HepG2 (cell line): ENCODE results near the gene HMGCS2. TPM values are rescaled to one million over a fixed set of nuclear protein-coding genes. Genes with fewer than 3 reads are reported as not detected.

Experiments
- ETS1 ChIP-seq: sonication (generic); formaldehyde crosslinking; IDR thresholded peaks from 2 replicates; pipeline ENCODE4 v1.4.0; 2020; ENCODE audit warnings: missing genetic modification reagents
- JUNB ChIP-seq: sonication (generic); formaldehyde crosslinking; IDR thresholded peaks from 2 replicates; pipeline ENCODE4 v1.8.0; 2022; ENCODE audit warnings: missing genetic modification reagents, mild to moderate bottlenecking, borderline replicate concordance
- KIAA2018 ChIP-seq: sonication (generic); formaldehyde crosslinking; IDR thresholded peaks from 2 replicates; pipeline ENCODE4 v1.5.0; 2020; ENCODE audit warnings: mild to moderate bottlenecking, missing genetic modification reagents, borderline replicate concordance
- LCORL ChIP-seq, 2 experiments: fragments of 450-650 bp in 1 of 2; sonication (generic) in 1 of 2; formaldehyde crosslinking in 1 of 2; IDR thresholded peaks; 2 replicates each; pipeline versions ENCODE4 v1.5.0 to v1.6.1; 2017 to 2020; ENCODE audit warnings: antibody characterized with exemption in 1 of 2, missing genetic modification reagents in 1 of 2
- NR2F1 ChIP-seq, 2 experiments: fragments of 450-650 bp in 1 of 2; formaldehyde crosslinking in 1 of 2; IDR thresholded peaks; 2 replicates each; pipeline versions ENCODE4 v1.5.0 to v1.6.1; 2016 to 2020; ENCODE audit warnings: mild to moderate bottlenecking in 1 of 2, missing compliant biosample characterization in 1 of 2, missing genetic modification reagents in 1 of 2, moderate library complexity in 1 of 2
- NR2F6 ChIP-seq, 2 experiments: IDR thresholded peaks; 2 replicates each; pipeline ENCODE4 v1.6.1; 2016; ENCODE audit warnings: antibody characterized with exemption in 1 of 2, mild to moderate bottlenecking in 1 of 2
- ZFP90 ChIP-seq: sonication (generic); formaldehyde crosslinking; IDR thresholded peaks from 2 replicates; pipeline ENCODE4 v1.8.0; 2022; ENCODE audit warnings: missing genetic modification reagents, mild to moderate bottlenecking, inconsistent platforms, borderline replicate concordance
- ZNF276 ChIP-seq: sonication (generic); formaldehyde crosslinking; IDR thresholded peaks from 2 replicates; pipeline ENCODE4 v1.4.0; 2020; ENCODE audit warnings: mild to moderate bottlenecking, low read depth, missing genetic modification reagents
- ZNF674 ChIP-seq: sonication (generic); formaldehyde crosslinking; IDR thresholded peaks from 2 replicates; pipeline ENCODE4 v1.5.0; 2020; ENCODE audit warnings: low read depth, mild to moderate bottlenecking, missing genetic modification reagents
- ZNF781 ChIP-seq: sonication (generic); formaldehyde crosslinking; IDR thresholded peaks from 2 replicates; pipeline ENCODE4 v1.5.1; 2020; ENCODE audit warnings: borderline replicate concordance, mild to moderate bottlenecking, missing genetic modification reagents; ENCODE audit errors: not compliant biosample characterization
- ZXDC ChIP-seq: sonication (generic); formaldehyde crosslinking; IDR thresholded peaks from 2 replicates; pipeline ENCODE4 v1.5.0; 2020; ENCODE audit warnings: mild to moderate bottlenecking, missing genetic modification reagents
- polyA plus RNA-seq, 8 experiments: library from polyadenylated mRNA; depleted of rRNA in 3 of 8; stranded (reverse) in 7 of 8; unstranded in 1 of 8; fragments of >200 nt; fragmentation: Illumina TruSeq in 4 of 8; extraction: Trizol in 4 of 8; gene quantifications; 2 replicates each; pipeline versions ENCODE4 v1.2.1 to v1.2.3, GENCODE V29; 2011 to 2016; ENCODE audit warnings: low read depth in 4 of 8, missing spikeins in 1 of 8, mixed read lengths in 1 of 8; ENCODE audit not compliant: insufficient read depth in 1 of 8
- total RNA-seq, 5 experiments: library from RNA; depleted of rRNA; stranded (reverse); fragments of >200 nt; fragmentation: Illumina TruSeq; extraction: Trizol; gene quantifications; 2 replicates each; pipeline ENCODE4 v1.2.3, GENCODE V29; 2016; ENCODE audit warnings: low read depth in 1 of 5

The HMGCS2 gene
- total and polyA plus RNA-seq, 2 of the 13 experiments (the other 11 are each of a cell fraction or from before 2014, with no cell fraction given): 0.44 to 1.5 TPM

GRCh38 chr1:119724611-119725218 is 44.0 kb downstream of the HMGCS2 start (continued):
- TF ChIP-seq ZNF276 (CRISPR knock-in tag) (no peak), ETS1 (CRISPR knock-in tag) (no peak), ZXDC (CRISPR knock-in tag) (no peak), JUNB (CRISPR knock-in tag) (peak; percentile 70; the same call in 1 of the 2 replicates), ZNF781 (CRISPR knock-in tag) (no peak), NR2F6 (IDR thresholded peaks at IDR 0.05) (peak; percentile 79), NR2F6 (CRISPR knock-in tag; IDR thresholded peaks at IDR 0.05) (peak; percentile 83), KIAA2018 (CRISPR knock-in tag) (no peak), ZFP90 (CRISPR knock-in tag) (no peak), ZNF674 (CRISPR knock-in tag) (no peak), LCORL (IDR thresholded peaks at IDR 0.05) (no peak), LCORL (CRISPR knock-in tag; IDR thresholded peaks at IDR 0.05) (0 out of 2 replicates have a peak, but pooled peaks have one; percentile 68), NR2F1 (CRISPR knock-in tag; IDR thresholded peaks at IDR 0.05) (peak in 1 of 2 experiments; percentile 41; a peak in 1 of 4 replicates)
